HG03432 (cell line): Measurements from ENCODE around the gene FARP2.
"Not testable (repeated sequence)": the region's sequence is repeated elsewhere in the genome, so short reads cannot be mapped to it uniquely, and the experiment has no call there.

Source experiments
- ATAC-seq: cut with Tn5 transposase; IDR thresholded peaks from one replicate; pipeline ENCODE4 v1.9.1; 2021; ENCODE audit warnings: mild to moderate bottlenecking, moderate library complexity; ENCODE audit not compliant: unreplicated experiment

Gene FARP2

DNA sequence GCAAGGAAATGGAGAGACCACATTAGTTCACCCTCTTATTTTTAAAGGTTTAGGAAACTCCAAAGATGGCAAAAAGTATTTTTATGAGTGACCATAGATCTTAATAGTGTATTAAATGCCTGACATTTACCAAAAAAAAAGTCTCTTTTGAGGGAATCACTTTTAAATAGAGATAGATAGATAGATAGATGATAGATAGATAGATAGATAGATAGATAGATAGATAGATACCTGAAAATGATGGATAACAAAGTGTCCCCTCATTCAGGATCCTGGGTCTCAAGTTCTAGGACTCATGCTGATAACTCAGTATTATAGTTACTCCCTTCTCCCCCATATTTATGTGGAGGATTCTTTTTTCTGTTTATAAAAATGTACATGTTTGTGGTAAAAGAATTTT lies 52.8 kb downstream of the FARP2 start:
- no peak for ATAC-seq

DNA sequence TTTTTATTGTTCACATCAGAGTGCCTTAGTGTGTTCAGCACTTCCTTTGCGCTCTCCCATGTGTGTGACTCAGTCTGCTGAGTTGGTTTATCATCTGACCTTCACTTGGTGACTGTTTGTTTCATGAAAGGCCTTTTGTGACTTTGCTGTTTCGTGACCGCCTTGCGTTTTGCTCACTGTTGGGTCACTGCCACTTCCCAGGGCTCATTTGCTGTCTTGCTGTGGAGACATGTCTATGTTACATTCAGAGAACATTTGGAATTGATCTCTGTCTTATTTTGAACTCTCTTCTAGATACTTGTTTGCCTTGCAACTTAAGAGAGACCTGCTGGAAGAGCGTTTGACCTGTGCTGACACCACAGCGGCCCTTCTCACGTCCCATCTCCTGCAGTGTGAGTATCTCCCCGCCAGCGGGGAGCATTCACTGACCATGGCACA lies 54.7 kb downstream of the FARP2 start:
- no peak for ATAC-seq

DNA sequence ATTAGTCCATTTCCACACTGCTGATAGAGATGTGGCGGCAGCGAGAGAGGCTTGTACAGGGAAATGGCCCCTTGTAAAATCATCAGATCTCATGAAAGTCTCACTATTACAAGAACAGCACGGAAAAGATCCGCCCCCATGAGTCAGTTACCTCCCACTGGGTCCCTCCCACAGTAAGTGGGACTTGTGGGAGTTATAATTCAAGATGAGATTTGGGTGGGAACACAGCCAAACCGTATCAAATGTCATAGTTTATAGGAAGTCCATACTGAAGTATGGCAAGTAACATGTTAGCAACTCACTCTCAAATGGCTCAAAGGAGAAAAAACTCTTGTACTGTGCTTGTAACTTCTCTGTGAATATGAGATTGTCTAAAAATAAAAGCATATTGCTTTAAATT lies 56.1 kb downstream of the FARP2 start:
- no peak for ATAC-seq

DNA sequence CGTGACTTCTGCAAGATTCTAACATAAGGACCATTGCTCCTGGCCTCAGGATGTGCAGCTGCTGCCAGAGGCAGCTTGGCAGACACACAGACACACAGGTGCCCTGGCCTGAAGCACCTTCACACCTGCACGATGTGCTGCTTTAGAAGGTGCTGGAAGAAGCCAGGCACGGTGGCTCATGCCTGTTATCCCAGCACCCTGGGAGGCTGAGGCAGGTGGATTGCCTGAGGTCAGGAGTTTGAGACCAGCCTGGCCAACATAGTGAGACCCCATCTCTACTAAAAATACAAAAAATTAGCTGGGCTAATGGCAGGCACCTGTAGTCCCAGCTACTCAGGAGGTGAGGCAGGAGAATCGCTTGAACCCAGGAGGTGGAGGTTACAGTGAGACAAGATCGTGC lies 57.4 kb downstream of the FARP2 start:
- not testable (repeated sequence) for ATAC-seq

DNA sequence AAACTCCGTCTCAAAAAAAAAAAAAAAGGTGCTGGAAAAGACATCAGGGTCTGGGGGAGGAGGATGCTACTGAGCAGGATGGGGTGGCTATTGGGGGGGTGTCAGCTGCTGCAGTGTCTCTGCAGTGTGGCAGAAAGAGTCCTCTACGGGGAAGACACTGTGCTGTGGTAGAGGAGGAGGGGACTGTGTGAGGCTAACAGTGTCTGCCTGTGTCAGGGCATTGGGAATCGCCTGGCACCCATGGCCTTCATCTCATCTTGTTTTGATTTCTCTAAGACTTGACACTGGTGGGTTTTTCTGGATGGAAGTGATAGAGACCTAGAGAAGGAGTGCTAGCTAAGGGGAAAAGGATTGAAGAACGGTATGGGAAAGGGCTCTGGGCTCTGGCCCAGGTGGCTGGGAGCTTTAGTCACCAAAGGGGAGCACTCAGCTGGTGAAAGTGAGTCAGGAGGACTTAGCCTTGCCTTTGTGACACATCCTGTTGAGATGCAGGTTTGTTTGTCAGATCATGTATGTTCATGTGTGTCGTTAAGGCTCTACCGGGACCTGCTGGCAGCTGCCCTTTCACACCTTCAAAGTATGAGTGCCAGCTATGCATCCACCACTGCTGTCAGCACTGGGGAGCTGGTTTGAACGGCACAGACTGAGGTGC lies 58.0 kb downstream of the FARP2 start:
- ATAC-seq = no peak

DNA sequence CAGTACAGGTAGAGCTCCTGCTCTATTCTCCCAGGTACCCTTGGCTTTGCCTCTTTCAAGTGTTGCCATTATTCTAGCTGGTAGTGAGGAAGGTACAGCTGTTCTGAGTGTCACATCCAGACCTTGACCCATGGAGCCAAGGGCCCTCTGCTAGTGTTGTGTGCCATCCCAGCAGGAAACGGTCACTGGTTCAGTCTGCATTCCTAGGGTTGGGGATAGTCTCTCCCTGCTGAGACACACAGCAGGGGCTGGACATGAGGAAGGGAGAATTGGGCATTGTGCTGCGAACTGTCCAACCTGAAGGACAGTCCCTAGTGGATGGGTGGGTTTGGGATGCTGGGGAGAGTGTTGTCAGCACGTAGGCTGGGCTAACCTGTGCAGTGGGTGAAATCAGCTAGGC lies 59.1 kb downstream of the FARP2 start:
- ATAC-seq = no peak

- ATAC-seq = no peak
Observed at GRCh38 chr2:241417626-241418025, 61.5 kb downstream of the FARP2 start.

- no peak for ATAC-seq
Observed at GRCh38 chr2:241421330-241421729, 65.2 kb downstream of the FARP2 start.

GRCh38 chr2:241421942-241422341 lies 65.9 kb downstream of the FARP2 start:
- not testable (repeated sequence) for ATAC-seq

DNA sequence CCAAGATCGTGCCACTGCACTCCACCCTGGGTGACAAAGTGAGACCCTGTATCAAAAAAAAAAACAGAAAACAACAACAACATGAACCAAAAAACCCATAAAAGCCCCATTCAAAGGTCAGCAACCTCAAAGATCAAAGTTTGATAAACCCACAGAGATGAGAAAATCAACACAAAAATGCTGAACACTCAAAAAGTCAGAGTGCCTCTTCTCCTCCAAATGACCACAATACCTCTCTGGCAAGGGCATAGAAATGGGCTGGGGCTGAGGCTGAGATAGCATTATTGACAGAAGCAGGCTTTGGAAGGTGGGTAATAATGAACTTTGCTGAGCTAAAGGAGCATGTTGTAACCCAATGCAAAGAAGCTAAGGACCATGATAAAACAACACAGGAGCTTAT lies 66.3 kb downstream of the FARP2 start:
- no peak for ATAC-seq

DNA sequence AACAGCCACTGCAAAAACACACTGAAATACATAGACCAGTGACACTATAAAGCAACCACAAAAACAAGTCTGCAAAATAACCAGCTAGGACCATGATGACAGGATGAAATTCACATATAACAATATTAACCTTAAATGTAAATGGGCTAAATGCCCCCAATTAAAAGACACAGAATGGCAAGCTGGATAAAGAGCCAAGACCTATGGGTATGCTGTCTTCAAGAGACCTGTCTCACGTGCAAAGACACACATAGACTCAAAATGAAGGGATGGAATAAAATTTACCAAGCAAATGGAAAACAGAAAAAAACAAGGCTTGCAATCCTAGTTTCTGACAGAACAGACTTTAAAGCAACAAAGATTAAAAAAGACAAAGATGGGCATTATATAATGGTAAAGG lies 67.4 kb downstream of the FARP2 start:
- not testable (repeated sequence) for ATAC-seq

- no peak for ATAC-seq
Observed at GRCh38 chr2:241425368-241425767, 69.3 kb downstream of the FARP2 start.

- no peak for ATAC-seq
Observed at GRCh38 chr2:241430178-241430577, 74.1 kb downstream of the FARP2 start.

GRCh38 chr2:241432824-241433448 lies 76.9 kb downstream of the FARP2 start:
- no peak for ATAC-seq

DNA sequence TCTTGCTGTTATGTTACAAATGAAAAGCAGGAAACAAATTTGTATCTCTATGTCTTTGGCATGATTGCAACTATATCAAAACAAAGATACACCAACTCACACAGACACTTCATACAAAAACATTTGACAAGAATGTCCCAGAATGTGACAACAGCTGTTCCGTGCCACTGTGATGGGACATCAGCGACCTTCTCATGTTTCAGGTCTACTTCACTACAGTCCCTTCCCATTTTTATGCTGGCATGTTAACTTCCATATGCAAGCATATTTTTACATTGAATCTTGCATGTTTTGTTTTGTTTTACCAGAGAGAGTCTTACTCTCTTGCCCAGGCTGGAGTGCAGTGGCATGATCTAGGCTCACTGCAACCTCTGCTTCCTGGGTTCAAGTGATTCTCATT lies 81.1 kb downstream of the FARP2 start:
- ATAC-seq = no peak

DNA sequence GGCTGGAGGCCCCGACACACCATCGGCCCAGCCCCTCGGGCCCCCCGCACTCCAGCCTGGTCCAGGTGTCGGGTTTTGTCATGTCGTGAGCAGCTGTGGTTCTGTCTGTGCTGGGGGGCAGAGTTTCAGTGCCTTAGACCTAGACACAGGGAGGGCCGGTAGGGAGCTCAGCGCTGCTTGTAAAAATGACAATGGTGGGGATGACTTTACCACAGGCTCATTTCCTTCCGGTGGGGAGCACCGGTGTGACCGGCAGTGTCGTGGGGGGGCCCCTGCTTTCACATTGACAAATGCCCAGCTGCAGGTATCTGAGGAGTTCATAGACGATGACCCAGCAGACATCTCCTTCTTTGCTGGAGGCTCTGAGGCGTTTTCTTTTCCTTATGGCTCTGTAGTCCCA lies 85.4 kb downstream of the FARP2 start:
- ATAC-seq = no peak

GRCh38 chr2:241443486-241444223 lies 87.6 kb downstream of the FARP2 start:
- ATAC-seq = no peak

DNA sequence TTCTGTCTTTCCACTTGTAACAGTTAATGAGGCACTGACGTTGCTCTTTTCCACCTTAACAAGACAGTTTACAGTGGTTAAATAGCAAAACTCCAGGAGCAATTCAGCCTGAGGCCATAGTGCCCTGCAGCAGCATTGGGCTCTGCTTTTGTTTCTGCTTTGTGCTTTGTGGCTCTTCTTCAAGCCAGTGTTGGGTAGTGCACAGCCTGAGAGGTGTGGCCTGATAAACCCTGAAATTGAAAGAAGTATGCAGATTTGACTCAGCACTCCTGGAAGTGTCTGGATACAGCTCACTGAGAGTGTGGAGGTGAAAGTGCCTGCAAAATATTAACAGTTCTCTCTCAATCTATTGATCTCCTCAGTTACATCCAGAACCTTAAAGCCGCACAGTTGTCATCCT lies 89.3 kb downstream of the FARP2 start:
- no peak for ATAC-seq

- ATAC-seq = not testable (repeated sequence)
Observed at GRCh38 chr2:241450092-241450491, 94.0 kb downstream of the FARP2 start.

- ATAC-seq = no peak
Observed at GRCh38 chr2:241451840-241452506, 95.9 kb downstream of the FARP2 start.

GRCh38 chr2:241453919-241454318 lies 97.8 kb downstream of the FARP2 start:
- not testable (repeated sequence) for ATAC-seq
